ENCODE data around the gene FSIP1. TPM values are rescaled to one million over a fixed set of nuclear protein-coding genes. Genes with fewer than 3 reads are reported as not detected.

FSIP1 gene
- 1.2 and 1.5 TPM in 2 replicates for total RNA-seq

DNA sequence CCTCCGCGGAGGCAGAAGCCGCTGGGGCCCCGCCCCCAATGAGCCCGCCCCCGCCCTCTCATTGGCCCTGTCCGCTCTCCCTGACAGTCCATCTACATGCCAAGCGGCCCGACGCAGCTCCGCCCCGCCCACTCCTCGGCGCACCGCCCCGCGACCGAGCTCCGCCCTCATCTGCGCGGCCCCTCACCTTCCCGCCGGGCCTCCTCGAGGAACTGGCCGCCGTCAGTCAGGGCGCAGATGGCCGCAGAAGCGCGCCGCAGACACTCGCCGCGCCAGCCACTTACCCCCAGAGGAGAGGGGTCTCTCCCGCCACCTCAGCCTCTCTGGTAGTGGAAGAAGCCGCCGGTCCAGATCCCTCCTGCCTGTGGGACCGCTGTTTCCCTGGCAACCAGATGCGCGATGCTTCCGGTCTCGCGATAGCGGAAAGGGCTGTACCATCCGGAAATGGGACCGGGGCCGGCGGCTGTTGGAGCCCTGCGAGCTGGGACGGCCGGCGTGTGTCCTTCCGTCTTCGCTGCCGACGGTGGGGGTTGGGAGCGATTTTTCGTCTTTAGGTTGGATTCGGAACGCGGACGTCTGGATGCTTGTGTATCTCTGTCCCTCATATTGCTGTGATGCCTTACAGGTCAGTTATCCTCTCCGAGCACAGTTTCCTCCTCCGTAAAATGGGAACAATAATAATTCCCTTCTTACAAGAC, at the start of gene FSIP1:
FSIP1 (minus strand) TSS at position 401 of the 698 bp plus-strand sequence. CDS start 6,317 bp downstream, outside the sequence.

DNA sequence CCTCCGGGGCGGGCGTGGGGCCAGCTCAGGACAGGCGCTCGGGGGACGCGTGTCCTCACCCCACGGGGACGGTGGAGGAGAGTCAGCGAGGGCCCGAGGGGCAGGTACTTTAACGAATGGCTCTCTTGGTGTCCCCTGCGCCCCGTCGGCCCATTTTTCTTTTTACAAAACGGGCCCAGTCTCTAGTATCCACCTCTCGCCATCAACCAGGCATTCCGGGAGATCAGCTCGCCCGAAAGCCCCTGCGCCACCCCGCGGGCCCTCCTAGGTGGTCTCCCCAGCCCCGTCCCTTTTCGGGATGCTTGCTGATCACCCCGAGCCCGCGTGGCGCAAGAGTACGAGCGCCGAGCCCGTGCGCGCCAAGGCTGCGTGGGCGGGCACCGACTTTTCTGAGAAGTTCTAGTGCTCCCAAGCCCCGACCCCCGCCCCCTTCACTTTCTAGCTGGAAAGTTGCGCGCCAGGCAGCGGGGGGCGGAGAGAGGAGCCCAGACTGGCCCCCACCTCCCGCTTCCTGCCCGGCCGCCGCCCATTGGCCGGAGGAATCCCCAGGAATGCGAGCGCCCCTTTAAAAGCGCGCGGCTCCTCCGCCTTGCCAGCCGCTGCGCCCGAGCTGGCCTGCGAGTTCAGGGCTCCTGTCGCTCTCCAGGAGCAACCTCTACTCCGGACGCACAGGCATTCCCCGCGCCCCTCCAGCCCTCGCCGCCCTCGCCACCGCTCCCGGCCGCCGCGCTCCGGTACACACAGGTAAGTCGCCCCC, 202.0 kb downstream of the FSIP1 start, which contains the start of gene THBS1:
THBS1 (plus strand) TSS at position 595 of the 757 bp plus-strand sequence. CDS start 779 bp downstream, outside the sequence.

Other genes starting within 250 kb of the FSIP1 start
- 134 and 277 TPM in 2 replicates for gene THBS1, start 201.8 kb downstream of the FSIP1 start, total RNA-seq
- gene GPR176, start 137.4 kb upstream of the FSIP1 start, total RNA-seq, result 114 and 206 TPM in 2 replicates
- 57.0 and 62.4 TPM in 2 replicates for gene EIF2AK4, start 151.3 kb upstream of the FSIP1 start, total RNA-seq

All from aortic smooth muscle cell (primary cell).